Activated CD4-positive, alpha-beta T cell treated with anti-CD3 and anti-CD28 coated beads, Interleukin-2, amount 10 ng/mL, durations not matched to agents 24 days and 14 days (primary cell): ENCODE data around the gene ATPAF1. TPM values are rescaled to one million over a fixed set of nuclear protein-coding genes. Genes with fewer than 3 reads are reported as not detected.
A peak's percentile ranks its signal among the peaks of the same experiment; 100 is the strongest.

ENCODE experiments used
- DNase-seq: peaks from one replicate; pipeline ENCODE4 v3.0.0; 2022
- H3K27ac Mint-ChIP-seq: one replicate; pipeline ENCODE4 v1.8.0; 2022; ENCODE audit warnings: mild to moderate bottlenecking, mixed read lengths
- H3K27me3 Mint-ChIP-seq: one replicate; pipeline ENCODE4 v1.8.0; 2022; ENCODE audit warnings: mixed read lengths
- H3K36me3 Mint-ChIP-seq: one replicate; pipeline ENCODE4 v1.8.0; 2022; ENCODE audit warnings: low read depth, mild to moderate bottlenecking, mixed read lengths
- H3K4me1 Mint-ChIP-seq: one replicate; pipeline ENCODE4 v1.8.0; 2021; ENCODE audit warnings: mixed read lengths
- H3K4me3 Mint-ChIP-seq: one replicate; pipeline ENCODE4 v1.8.0; 2022; ENCODE audit warnings: mild to moderate bottlenecking, moderate library complexity, mixed read lengths
- H3K9me3 Mint-ChIP-seq: one replicate; pipeline ENCODE4 v1.8.0; 2021; ENCODE audit warnings: mixed read lengths
- intact Hi-C: fragments of 100-400 bp; cut with micrococcal nuclease; formaldehyde crosslinking; loops from one replicate; pipeline ENCODE4 v1.15.1; 2023
- total RNA-seq: library from RNA; stranded (reverse); gene quantifications from 2 replicates; pipeline ENCODE4 v1.2.3, GENCODE V29; 2022

The ATPAF1 gene
- total RNA-seq, 1 donor from 2014 or later: 43.1 TPM

DNA sequence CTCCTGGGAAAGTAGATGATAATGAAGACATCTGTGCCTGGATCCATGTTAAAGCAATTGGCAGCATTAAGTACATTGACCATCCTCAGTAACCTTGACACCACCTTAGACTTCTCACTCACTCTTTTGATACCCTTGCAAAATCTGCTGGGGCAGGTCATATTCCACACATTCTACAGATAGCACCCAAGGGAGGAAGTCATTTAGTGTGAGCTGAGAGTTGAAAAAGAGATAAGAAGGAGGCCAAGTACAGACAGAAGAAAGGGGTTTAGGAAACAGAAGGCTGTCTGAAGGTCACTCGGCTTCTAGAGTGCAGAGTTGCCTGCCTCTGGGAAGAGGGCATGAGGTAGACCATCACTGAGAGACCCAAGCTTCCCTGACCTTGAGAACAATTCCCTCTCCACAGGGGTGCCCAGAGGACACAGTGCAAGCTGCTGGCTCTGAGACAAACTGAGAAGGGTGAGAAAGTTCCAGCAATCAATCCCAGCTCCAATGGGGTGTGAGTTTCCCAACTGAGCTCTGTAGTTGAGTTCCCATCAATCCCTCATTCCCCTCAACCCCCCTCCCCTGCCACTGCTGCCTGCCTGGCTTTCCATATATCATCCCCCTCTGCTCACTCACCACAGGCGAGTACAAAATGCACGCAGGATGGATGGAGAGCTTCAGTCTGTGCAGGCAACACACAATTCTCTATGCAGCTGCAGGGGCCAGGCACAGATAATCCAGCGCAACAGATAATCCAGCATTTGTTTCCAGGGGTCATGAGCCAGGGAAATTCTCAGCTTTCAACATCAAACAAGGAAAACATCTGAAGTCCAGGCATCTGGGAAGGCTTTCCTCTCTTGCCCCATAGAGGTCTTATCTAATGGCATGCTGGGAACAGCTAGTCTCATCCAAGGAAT, 44.2 kb downstream of the ATPAF1 start:
- no peak overlapping the region for H3K4me3 Mint-ChIP-seq
- no peaks in the 10 kb centered on the region for H3K27me3 Mint-ChIP-seq
- H3K9me3 Mint-ChIP-seq: no peaks in the 10 kb centered on the region
- H3K27ac Mint-ChIP-seq: no peak overlapping the region
- H3K36me3 Mint-ChIP-seq: peaks cover 3% of the 10 kb centered on the region
- peaks cover 9% of the 10 kb centered on the region for H3K4me1 Mint-ChIP-seq
- intact Hi-C loops: no loop called here
- no peak for DNase-seq

GRCh38 chr1:46622344-46622743, 45.8 kb downstream of the ATPAF1 start:
- Mint-ChIP-seq H3K4me3 (no peak overlapping the region), H3K27ac (no peak overlapping the region), H3K36me3 (no peaks in the 10 kb centered on the region), H3K9me3 (no peaks in the 10 kb centered on the region), H3K27me3 (no peaks in the 10 kb centered on the region), H3K4me1 (peaks cover 22% of the 10 kb centered on the region)
- DNase-seq: no peak
- intact Hi-C loops: loop anchor here (1.0 kb wide), 1 partner anchor 103 kb away; no protein-coding TSS in a partner anchor

- no peak overlapping the region for H3K27ac Mint-ChIP-seq
- DNase-seq: no peak
- intact Hi-C loops: loop anchor here (1.0 kb wide), 1 partner anchor 103 kb away; no protein-coding TSS in a partner anchor
- H3K9me3 Mint-ChIP-seq: no peaks in the 10 kb centered on the region
- H3K27me3 Mint-ChIP-seq: no peaks in the 10 kb centered on the region
- H3K36me3 Mint-ChIP-seq: no peaks in the 10 kb centered on the region
- peaks cover 26% of the 10 kb centered on the region for H3K4me1 Mint-ChIP-seq
- no peak overlapping the region for H3K4me3 Mint-ChIP-seq
Measured at GRCh38 chr1:46621930-46622329, 46.2 kb downstream of the ATPAF1 start.

GRCh38 chr1:46619656-46620258, 48.4 kb downstream of the ATPAF1 start:
- Mint-ChIP-seq H3K4me3 (no peak overlapping the region), H3K4me1 (peaks cover 42% of the 10 kb centered on the region), H3K27ac (no peak overlapping the region), H3K9me3 (no peaks in the 10 kb centered on the region), H3K27me3 (no peaks in the 10 kb centered on the region), H3K36me3 (no peaks in the 10 kb centered on the region)
- no peak for DNase-seq
- intact Hi-C loops: loop anchor here (2.0 kb wide), 1 partner anchor 99 kb away; the partner anchor contains the start of gene EFCAB14

DNA sequence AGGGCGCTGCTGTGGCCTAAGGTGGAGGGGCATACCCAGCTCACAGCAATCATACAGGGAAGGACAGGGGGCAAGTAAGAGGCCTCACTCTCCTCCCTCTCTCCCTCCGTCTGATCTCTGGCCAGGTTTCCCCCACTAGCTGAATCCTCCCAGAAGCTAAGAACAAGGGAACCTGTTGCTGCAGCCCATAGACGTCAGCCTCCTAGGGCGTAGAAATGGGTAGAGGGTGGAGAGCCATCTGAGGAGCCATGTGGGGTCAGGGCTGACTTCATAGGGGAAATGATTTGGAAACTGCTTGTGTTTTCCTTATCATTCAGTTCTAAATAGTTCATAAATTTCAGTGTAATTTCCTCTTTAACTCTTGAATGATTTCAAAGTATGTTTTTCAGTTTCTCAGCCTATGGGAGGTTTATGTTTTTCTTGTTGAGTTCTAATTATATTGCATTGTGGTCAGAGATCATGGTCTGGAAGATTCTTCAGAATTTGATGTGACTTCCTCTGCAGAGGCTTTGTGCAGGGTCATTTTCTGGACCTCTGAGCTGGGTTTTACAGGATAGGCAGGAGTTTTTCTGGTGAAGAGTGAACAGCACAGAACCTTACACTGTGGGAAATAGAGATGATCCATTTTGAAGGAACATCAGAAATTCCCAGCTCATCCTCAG, 49.3 kb downstream of the ATPAF1 start:
- intact Hi-C loops: loop anchor here (2.0 kb wide), 1 partner anchor 100 kb away; the partner anchor contains the start of gene EFCAB14
- DNase-seq: no peak
- Mint-ChIP-seq H3K9me3 (no peaks in the 10 kb centered on the region), H3K27me3 (no peaks in the 10 kb centered on the region), H3K4me3 (peak overlapping the region; percentile 20), H3K4me1 (peaks cover 48% of the 10 kb centered on the region), H3K27ac (peak overlapping the region; percentile 26), H3K36me3 (no peaks in the 10 kb centered on the region)

DNA sequence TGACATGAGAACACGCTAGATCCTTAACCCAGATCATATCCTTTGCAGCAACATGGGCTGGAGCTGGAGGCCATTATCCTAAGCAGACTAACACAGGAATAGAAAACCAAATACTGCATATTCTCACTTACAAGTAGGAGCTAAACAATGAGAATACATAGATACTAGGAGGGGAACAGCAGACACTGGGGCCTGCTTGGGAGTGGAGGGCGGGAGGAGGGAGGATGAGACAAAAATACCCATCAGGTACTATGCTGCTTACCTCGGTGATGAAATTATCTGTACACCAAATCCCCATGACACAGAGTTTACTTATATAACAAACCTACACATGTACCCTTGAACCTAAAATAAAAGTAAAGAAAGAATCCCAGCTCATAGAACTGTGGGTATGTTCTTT, 50.3 kb downstream of the ATPAF1 start:
- no peak for DNase-seq
- intact Hi-C loops: loop anchor here (2.0 kb wide), 3 partner anchors 35 to 101 kb away; partner anchors contain the start of genes ATPAF1 and EFCAB14
- H3K4me1 Mint-ChIP-seq: peaks cover 52% of the 10 kb centered on the region

DNA sequence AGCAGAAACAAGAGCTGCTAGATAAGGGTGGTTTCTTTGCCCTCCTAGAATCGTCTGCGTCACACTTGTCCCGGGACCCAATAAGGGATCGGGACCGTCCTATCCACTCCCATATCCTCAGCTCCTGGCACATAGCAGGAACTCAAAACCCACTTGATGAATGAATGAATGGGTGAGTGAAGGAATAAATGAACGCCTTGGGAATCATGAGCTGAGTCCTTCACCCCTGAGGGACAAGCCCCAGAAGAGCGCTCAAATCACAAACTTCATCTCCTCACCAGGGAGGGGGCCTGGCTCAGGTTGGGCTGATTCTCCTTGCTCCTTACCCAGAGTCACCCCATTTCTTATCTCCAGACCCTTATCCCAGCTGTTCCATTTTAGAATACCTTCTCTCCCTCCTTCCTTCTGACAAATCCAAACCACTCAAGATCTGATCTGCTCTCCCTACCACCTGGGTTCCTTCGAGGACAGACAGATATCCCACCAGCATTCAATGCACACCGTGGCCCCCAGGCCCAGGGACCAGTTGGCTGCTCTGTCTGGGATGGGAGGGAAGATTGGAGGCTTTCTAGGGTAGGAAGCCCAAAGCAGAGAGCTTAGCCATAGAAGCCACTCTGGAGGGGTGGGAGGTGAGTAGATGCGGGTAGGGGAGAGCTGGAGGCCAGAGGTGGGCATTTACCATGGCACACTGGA, 50.9 kb downstream of the ATPAF1 start:
- intact Hi-C loops: loop anchor here (2.0 kb wide), 2 partner anchors 34 to 52 kb away; partner anchors contain the start of gene ATPAF1
- DNase-seq: no peak
- Mint-ChIP-seq H3K36me3 (peaks cover 3% of the 10 kb centered on the region), H3K4me1 (peaks cover 53% of the 10 kb centered on the region), H3K4me3 (peak overlapping the region; percentile 94), H3K9me3 (no peaks in the 10 kb centered on the region), H3K27ac (peak overlapping the region; percentile 87), H3K27me3 (no peaks in the 10 kb centered on the region)

More for the DNA sequence above, 50.3 kb downstream of the ATPAF1 start:
- peak overlapping the region; percentile 94 for H3K4me3 Mint-ChIP-seq
- peak overlapping the region; percentile 87 for H3K27ac Mint-ChIP-seq
- H3K36me3 Mint-ChIP-seq: no peaks in the 10 kb centered on the region
- no peaks in the 10 kb centered on the region for H3K9me3 Mint-ChIP-seq
- H3K27me3 Mint-ChIP-seq: no peaks in the 10 kb centered on the region

GRCh38 chr1:46616277-46617107, 51.7 kb downstream of the ATPAF1 start, which contains the start of gene MOB3C:
MOB3C (minus strand) TSS chr1:46616811; CDS start chr1:46613321, 3,490 bp downstream.
- H3K27me3 Mint-ChIP-seq: no peaks in the 10 kb centered on the region
- intact Hi-C loops: loop anchor here (1.0 to 2.0 kb wide), 3 partner anchors 12 to 52 kb away; partner anchors contain the start of genes ATPAF1 and MKNK1
- H3K36me3 Mint-ChIP-seq: peaks cover 4% of the 10 kb centered on the region
- H3K4me1 Mint-ChIP-seq: peaks cover 55% of the 10 kb centered on the region
- no peaks in the 10 kb centered on the region for H3K9me3 Mint-ChIP-seq
- peak within 1 kb of the TSS; percentile 90 for H3K27ac Mint-ChIP-seq
- H3K4me3 Mint-ChIP-seq: peak within 1 kb of the TSS; percentile 94
- peak; percentile 91 for DNase-seq

DNA sequence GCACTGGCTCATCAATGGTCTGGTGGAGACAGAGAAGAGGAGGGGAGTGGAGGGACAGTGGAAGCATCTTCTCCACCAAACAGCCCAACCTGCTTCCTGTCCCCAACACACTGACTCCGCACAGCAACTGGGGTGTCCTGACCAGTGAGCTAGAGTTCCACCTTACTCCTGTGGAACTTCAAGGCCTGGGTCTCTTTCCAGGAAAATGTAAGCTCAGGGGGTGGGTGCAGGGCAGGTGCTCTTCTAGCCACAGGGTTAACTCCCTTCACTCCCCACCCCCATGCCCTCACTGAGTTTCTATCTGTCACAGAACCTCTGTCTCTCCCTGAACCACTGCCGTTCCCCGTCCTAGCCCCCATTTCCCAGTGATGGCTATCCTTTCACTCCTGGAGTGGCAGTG, 52.4 kb downstream of the ATPAF1 start:
- H3K27ac Mint-ChIP-seq: peak overlapping the region; percentile 90
- H3K4me3 Mint-ChIP-seq: peak overlapping the region; percentile 94
- intact Hi-C loops: loop anchor here (1.0 to 2.0 kb wide), 3 partner anchors 11 to 53 kb away; partner anchors contain the start of genes ATPAF1 and MKNK1
- peaks cover 59% of the 10 kb centered on the region for H3K4me1 Mint-ChIP-seq
- H3K9me3 Mint-ChIP-seq: no peaks in the 10 kb centered on the region
- DNase-seq: peak; percentile 68
- H3K27me3 Mint-ChIP-seq: no peaks in the 10 kb centered on the region
- H3K36me3 Mint-ChIP-seq: peaks cover 11% of the 10 kb centered on the region

- intact Hi-C loops: no loop called here
- H3K27me3 Mint-ChIP-seq: no peaks in the 10 kb centered on the region
Measured at GRCh38 chr1:46615088-46615487, 53.1 kb downstream of the ATPAF1 start.

DNA sequence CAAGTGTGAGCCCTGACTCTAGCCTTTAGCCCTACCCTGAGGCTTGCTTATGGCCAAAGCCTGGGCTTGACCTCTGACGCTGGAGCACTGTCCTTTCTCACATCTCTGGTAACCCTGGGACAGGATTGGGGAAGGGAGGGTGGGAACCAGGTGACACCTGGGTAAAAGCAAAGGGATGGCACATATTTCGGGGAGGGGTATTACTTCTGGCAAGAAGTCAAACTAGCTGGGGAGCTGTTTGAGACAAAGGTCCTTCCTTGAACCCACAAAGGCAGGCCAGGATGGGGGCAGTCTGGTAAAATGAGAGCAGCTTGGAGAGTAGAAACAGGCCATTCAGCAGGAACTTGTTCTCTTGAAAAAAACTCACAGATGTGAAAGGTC, 53.6 kb downstream of the ATPAF1 start:
- intact Hi-C loops: no loop called here
- Mint-ChIP-seq H3K9me3 (no peaks in the 10 kb centered on the region), H3K27me3 (no peaks in the 10 kb centered on the region), H3K4me1 (peaks cover 59% of the 10 kb centered on the region), H3K36me3 (peaks cover 18% of the 10 kb centered on the region), H3K27ac (peak overlapping the region; percentile 34), H3K4me3 (peak overlapping the region; percentile 94)
- DNase-seq: no peak

More at GRCh38 chr1:46615088-46615487, 53.1 kb downstream of the ATPAF1 start:
- peak overlapping the region; percentile 94 for H3K4me3 Mint-ChIP-seq
- H3K27ac Mint-ChIP-seq: peak overlapping the region; percentile 90
- DNase-seq: no peak
- peaks cover 61% of the 10 kb centered on the region for H3K4me1 Mint-ChIP-seq
- no peaks in the 10 kb centered on the region for H3K9me3 Mint-ChIP-seq
- H3K36me3 Mint-ChIP-seq: peaks cover 15% of the 10 kb centered on the region
